Right lobe of liver (tissue), 6 donors: ENCODE data around the gene C2CD5. TPM values are rescaled to one million over a fixed set of nuclear protein-coding genes. Genes with fewer than 3 reads are reported as not detected.

ENCODE experiments used
- ATAC-seq, 4 donors: fragments of 200-7000 bp; cut with Tn5 transposase; one replicate each; pipeline ENCODE4 v1.9.1; 2020; ENCODE audit warnings: mild to moderate bottlenecking in 4 of 4, moderate library complexity in 4 of 4
- DNase-seq, 3 donors: peaks; one replicate each; pipeline ENCODE4 v3.0.0-alpha.2; 2020
- H3K27ac ChIP-seq, 3 donors: fragments of 200-600 bp; one replicate each; pipeline ENCODE4 v1.8.0; 2022
- H3K27me3 ChIP-seq, 2 donors: fragments of 200-600 bp; one replicate each; pipeline ENCODE4 v1.8.0; 2022
- H3K36me3 ChIP-seq, 4 donors: fragments of 200-600 bp; sonication (generic) in 1 of 4; one replicate each; pipeline versions ENCODE4 v1.5.1 to v1.8.0; 2017 to 2022; ENCODE audit warnings: control low read depth in 1 of 4
- H3K4me1 ChIP-seq, 4 donors: fragments of 200-600 bp; sonication (generic) in 1 of 4; one replicate each; pipeline versions ENCODE4 v1.5.1 to v1.8.0; 2017 to 2022; ENCODE audit warnings: control low read depth in 1 of 4
- H3K4me3 ChIP-seq, 3 donors: fragments of 200-600 bp; one replicate each; pipeline ENCODE4 v1.8.0; 2022
- H3K9me3 ChIP-seq, 4 donors: fragments of 200-600 bp; sonication (generic) in 1 of 4; one replicate each; pipeline versions ENCODE4 v1.5.1 to v1.8.0; 2017 to 2022; ENCODE audit warnings: control low read depth in 1 of 4
- CTCF ChIP-seq, 4 donors: fragments of 200-600 bp in 3 of 4; fragments of 450-650 bp in 1 of 4; IDR thresholded peaks; one replicate each; pipeline versions ENCODE4 v1.5.1 to v1.8.0; 2016 to 2022; ENCODE audit warnings: antibody characterized with exemption in 4 of 4, mild to moderate bottlenecking in 2 of 4
- POLR2A ChIP-seq: fragments of 450-650 bp; IDR thresholded peaks from one replicate; pipeline ENCODE4 v1.6.1; 2017; ENCODE audit warnings: antibody characterized with exemption, mild to moderate bottlenecking
- WGBS: methylation state at CpG from one replicate; pipeline ENCODE4 v1.1.6; 2018; ENCODE audit warnings: low coverage, low lambda C conversion rate; ENCODE audit not compliant: insufficient coverage; ENCODE audit errors: missing lambda C conversion rate; 5-methylcytosine and 5-hydroxymethylcytosine counted together
- intact Hi-C, 2 donors: fragments of 100-400 bp; cut with DNase I; formaldehyde crosslinking; loops; one replicate each; pipeline versions ENCODE4 v1.11.2 to v1.14.1; 2022
- total RNA-seq, 6 experiments: library from RNA; depleted of rRNA in 2 of 6; stranded (reverse); fragments of >200 nt in 2 of 6; fragmentation: NEBNext Ultra II Directional in 3 of 6; extraction: Animal tissue kit (Norgen Biotek cat#: 25700) in 3 of 6; gene quantifications; one replicate each; pipeline versions ENCODE4 v1.1.0 to v1.2.4, GENCODE V29; 2016 to 2023
- donor health status: DM: no; HTN: yes; CAD: no.
- donor health status: DM: no; HTN: no; CAD: no.
- donor health status: DM: no; HTN: no; CAD: no.
- donor health status: DM: no; HTN: yes; CAD: no.
- donor health status: DM: no; HTN: yes; CAD: no.

C2CD5 gene
- total RNA-seq, 6 experiments from 2014 or later = 8.5 to 15.1 (median 12.4) TPM

- intact Hi-C loops = no loop called here
- WGBS = 92% methylated on average over 1 of the region's 1 CpG
Observed at GRCh38 chr12:22535038-22535437, 9.3 kb downstream of the C2CD5 start.

GRCh38 chr12:22533155-22533554, 11.2 kb downstream of the C2CD5 start:
- WGBS = 97% methylated on average over 4 of the region's 4 CpGs
- Histone ChIP-seq H3K27ac (no peak overlapping the region), H3K36me3 (peaks cover 0 to 5% (median 2%) of the 10 kb centered on the region in 4 donors), H3K27me3 (no peaks in the 10 kb centered on the region), H3K4me3 (no peak overlapping the region), H3K9me3 (no peaks in the 10 kb centered on the region), H3K4me1 (peaks cover 0 to 14% (median 0%) of the 10 kb centered on the region in 4 donors)
- intact Hi-C loops = no loop called here
- TF ChIP-seq CTCF (IDR thresholded peaks at IDR 0.05) = no peak
- TF ChIP-seq POLR2A = no peak
- DNase-seq = no peak
- no peak for ATAC-seq

More at GRCh38 chr12:22535038-22535437, 9.3 kb downstream of the C2CD5 start:
- no peak overlapping the region for H3K27ac ChIP-seq
- no peaks in the 10 kb centered on the region for H3K27me3 ChIP-seq
- TF ChIP-seq POLR2A (no peak), CTCF (IDR thresholded peaks at IDR 0.05) (no peak)
- ATAC-seq (no peak), DNase-seq (no peak)
- H3K4me3 ChIP-seq = no peak overlapping the region
- H3K36me3 ChIP-seq = peaks cover 0 to 5% (median 2%) of the 10 kb centered on the region in 4 donors
- peaks cover 0 to 14% (median 0%) of the 10 kb centered on the region in 4 donors for H3K4me1 ChIP-seq
- no peaks in the 10 kb centered on the region for H3K9me3 ChIP-seq

- no peak overlapping the region for H3K27ac ChIP-seq
- intact Hi-C loops = no loop called here
- no peak for DNase-seq
- H3K9me3 ChIP-seq = no peaks in the 10 kb centered on the region
- H3K4me3 ChIP-seq = no peak overlapping the region
- H3K27me3 ChIP-seq = no peaks in the 10 kb centered on the region
- peaks cover 0 to 5% (median 2%) of the 10 kb centered on the region in 4 donors for H3K36me3 ChIP-seq
- WGBS = 97% methylated on average over 3 of the region's 4 CpGs
- peaks cover 0 to 7% (median 0%) of the 10 kb centered on the region in 4 donors for H3K4me1 ChIP-seq
- TF ChIP-seq CTCF (IDR thresholded peaks at IDR 0.05) (no peak), POLR2A (no peak)
- no peak for ATAC-seq
Observed at GRCh38 chr12:22532317-22532716, 12.0 kb downstream of the C2CD5 start.

GRCh38 chr12:22531205-22531604, 13.1 kb downstream of the C2CD5 start:
- Histone ChIP-seq H3K27me3 (no peaks in the 10 kb centered on the region), H3K36me3 (peaks cover 0 to 5% (median 2%) of the 10 kb centered on the region in 4 donors), H3K27ac (no peak overlapping the region), H3K4me3 (no peak overlapping the region), H3K9me3 (no peaks in the 10 kb centered on the region), H3K4me1 (no peaks in the 10 kb centered on the region)
- WGBS = 96% methylated on average over 2 of the region's 2 CpGs
- intact Hi-C loops = no loop called here
- DNase-seq (no peak), ATAC-seq (no peak)
- TF ChIP-seq POLR2A (no peak), CTCF (IDR thresholded peaks at IDR 0.05) (no peak)
